HepG2 (cell line): ENCODE measurements around the gene L3MBTL1. TPM values are rescaled to one million over a fixed set of nuclear protein-coding genes. Genes with fewer than 3 reads are reported as not detected.

Experiments
- E2F2 ChIP-seq: sonication (generic); formaldehyde crosslinking; IDR thresholded peaks from 2 replicates; pipeline ENCODE4 v1.4.0; 2020; ENCODE audit warnings: missing genetic modification reagents, borderline replicate concordance
- EHMT2 ChIP-seq: fragments of 200-600 bp; sonication (generic); IDR thresholded peaks from 2 replicates; pipeline ENCODE4 v1.7.0; 2017; ENCODE audit warnings: antibody characterized with exemption, low read depth, low read length, borderline replicate concordance
- PPARG ChIP-seq: conservative IDR thresholded peaks from 2 replicates; pipeline ENCODE4 v1.6.1; 2016; ENCODE audit warnings: missing biosample characterization, missing genetic modification reagents
- polyA plus RNA-seq, 8 experiments: library from polyadenylated mRNA; depleted of rRNA in 3 of 8; stranded (reverse) in 7 of 8; unstranded in 1 of 8; fragments of >200 nt; fragmentation: Illumina TruSeq in 4 of 8; extraction: Trizol in 4 of 8; gene quantifications; 2 replicates each; pipeline versions ENCODE4 v1.2.1 to v1.2.3, GENCODE V29; 2011 to 2016; ENCODE audit warnings: low read depth in 4 of 8, missing spikeins in 1 of 8, mixed read lengths in 1 of 8; ENCODE audit not compliant: insufficient read depth in 1 of 8
- total RNA-seq, 5 experiments: library from RNA; depleted of rRNA; stranded (reverse); fragments of >200 nt; fragmentation: Illumina TruSeq; extraction: Trizol; gene quantifications; 2 replicates each; pipeline ENCODE4 v1.2.3, GENCODE V29; 2016; ENCODE audit warnings: low read depth in 1 of 5
- TF ChIP-seq, protein P1 (sequence below): sonication (generic); formaldehyde crosslinking; IDR thresholded peaks from 2 replicates; pipeline ENCODE4 v1.4.0; 2020; ENCODE audit warnings: missing genetic modification reagents
- TF ChIP-seq, protein P2 (sequence below): sonication (generic); formaldehyde crosslinking; IDR thresholded peaks from 2 replicates; pipeline ENCODE4 v1.4.0; 2020; ENCODE audit warnings: missing genetic modification reagents

L3MBTL1 gene
- total and polyA plus RNA-seq, 2 of the 13 experiments (the other 11 are each of a cell fraction or from before 2014, with no cell fraction given): 9.0 to 17.8 TPM

- TF ChIP-seq, protein P1, sequence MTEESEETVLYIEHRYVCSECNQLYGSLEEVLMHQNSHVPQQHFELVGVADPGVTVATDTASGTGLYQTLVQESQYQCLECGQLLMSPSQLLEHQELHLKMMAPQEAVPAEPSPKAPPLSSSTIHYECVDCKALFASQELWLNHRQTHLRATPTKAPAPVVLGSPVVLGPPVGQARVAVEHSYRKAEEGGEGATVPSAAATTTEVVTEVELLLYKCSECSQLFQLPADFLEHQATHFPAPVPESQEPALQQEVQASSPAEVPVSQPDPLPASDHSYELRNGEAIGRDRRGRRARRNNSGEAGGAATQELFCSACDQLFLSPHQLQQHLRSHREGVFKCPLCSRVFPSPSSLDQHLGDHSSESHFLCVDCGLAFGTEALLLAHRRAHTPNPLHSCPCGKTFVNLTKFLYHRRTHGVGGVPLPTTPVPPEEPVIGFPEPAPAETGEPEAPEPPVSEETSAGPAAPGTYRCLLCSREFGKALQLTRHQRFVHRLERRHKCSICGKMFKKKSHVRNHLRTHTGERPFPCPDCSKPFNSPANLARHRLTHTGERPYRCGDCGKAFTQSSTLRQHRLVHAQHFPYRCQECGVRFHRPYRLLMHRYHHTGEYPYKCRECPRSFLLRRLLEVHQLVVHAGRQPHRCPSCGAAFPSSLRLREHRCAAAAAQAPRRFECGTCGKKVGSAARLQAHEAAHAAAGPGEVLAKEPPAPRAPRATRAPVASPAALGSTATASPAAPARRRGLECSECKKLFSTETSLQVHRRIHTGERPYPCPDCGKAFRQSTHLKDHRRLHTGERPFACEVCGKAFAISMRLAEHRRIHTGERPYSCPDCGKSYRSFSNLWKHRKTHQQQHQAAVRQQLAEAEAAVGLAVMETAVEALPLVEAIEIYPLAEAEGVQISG: no peak
- TF ChIP-seq, protein P2, sequence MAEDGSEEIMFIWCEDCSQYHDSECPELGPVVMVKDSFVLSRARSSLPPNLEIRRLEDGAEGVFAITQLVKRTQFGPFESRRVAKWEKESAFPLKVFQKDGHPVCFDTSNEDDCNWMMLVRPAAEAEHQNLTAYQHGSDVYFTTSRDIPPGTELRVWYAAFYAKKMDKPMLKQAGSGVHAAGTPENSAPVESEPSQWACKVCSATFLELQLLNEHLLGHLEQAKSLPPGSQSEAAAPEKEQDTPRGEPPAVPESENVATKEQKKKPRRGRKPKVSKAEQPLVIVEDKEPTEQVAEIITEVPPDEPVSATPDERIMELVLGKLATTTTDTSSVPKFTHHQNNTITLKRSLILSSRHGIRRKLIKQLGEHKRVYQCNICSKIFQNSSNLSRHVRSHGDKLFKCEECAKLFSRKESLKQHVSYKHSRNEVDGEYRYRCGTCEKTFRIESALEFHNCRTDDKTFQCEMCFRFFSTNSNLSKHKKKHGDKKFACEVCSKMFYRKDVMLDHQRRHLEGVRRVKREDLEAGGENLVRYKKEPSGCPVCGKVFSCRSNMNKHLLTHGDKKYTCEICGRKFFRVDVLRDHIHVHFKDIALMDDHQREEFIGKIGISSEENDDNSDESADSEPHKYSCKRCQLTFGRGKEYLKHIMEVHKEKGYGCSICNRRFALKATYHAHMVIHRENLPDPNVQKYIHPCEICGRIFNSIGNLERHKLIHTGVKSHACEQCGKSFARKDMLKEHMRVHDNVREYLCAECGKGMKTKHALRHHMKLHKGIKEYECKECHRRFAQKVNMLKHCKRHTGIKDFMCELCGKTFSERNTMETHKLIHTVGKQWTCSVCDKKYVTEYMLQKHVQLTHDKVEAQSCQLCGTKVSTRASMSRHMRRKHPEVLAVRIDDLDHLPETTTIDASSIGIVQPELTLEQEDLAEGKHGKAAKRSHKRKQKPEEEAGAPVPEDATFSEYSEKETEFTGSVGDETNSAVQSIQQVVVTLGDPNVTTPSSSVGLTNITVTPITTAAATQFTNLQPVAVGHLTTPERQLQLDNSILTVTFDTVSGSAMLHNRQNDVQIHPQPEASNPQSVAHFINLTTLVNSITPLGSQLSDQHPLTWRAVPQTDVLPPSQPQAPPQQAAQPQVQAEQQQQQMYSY (CRISPR knock-in tag): no peak
- 0 out of 2 replicates have a peak, but pooled peaks have one; percentile 34 for TF ChIP-seq E2F2 (CRISPR knock-in tag)
- TF ChIP-seq EHMT2: no peak
- TF ChIP-seq PPARG (CRISPR knock-in tag): 0 out of 2 replicates have a peak, but pooled peaks have one; percentile 16
Observed at GRCh38 chr20:43563429-43563828, 55.9 kb downstream of the L3MBTL1 start (continued).
